GM21717 (cell line): ENCODE measurements around the gene RING1.

Experiments used
- ATAC-seq: cut with Tn5 transposase; IDR thresholded peaks from one replicate; pipeline ENCODE4 v1.9.1; 2021; ENCODE audit warnings: mild to moderate bottlenecking, moderate library complexity; ENCODE audit not compliant: unreplicated experiment

RING1 gene

GRCh38 chr6:33208091-33208967 is at the start of gene RING1:
TSS of gene RING1 (plus strand) at chr6:33208500. CDS start at chr6:33208823, 323 bp downstream.
- ATAC-seq: no peak

DNA sequence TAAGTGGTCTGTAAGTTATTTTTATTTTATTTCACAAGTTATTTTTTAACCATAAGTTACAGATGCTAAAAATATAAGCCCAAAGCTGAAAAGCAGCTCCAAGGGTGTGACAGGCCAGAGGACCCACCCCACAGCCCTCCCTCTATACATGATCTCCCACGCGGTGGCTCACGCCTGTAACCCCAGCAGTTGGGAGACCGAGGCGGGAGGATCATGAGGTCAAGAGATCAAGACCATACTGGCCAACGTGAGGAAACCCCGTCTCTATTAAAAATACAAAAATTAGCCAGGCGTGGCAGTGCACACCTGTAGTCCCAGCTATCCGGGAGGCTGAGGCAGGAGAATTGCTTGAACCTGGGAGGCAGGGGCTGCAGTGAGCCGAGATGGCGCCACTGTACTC is 48.2 kb upstream of the RING1 start:
- no peak for ATAC-seq

- ATAC-seq: no peak
These were observed 47.5 kb upstream of the RING1 start for GRCh38 chr6:33160728-33161344.

DNA sequence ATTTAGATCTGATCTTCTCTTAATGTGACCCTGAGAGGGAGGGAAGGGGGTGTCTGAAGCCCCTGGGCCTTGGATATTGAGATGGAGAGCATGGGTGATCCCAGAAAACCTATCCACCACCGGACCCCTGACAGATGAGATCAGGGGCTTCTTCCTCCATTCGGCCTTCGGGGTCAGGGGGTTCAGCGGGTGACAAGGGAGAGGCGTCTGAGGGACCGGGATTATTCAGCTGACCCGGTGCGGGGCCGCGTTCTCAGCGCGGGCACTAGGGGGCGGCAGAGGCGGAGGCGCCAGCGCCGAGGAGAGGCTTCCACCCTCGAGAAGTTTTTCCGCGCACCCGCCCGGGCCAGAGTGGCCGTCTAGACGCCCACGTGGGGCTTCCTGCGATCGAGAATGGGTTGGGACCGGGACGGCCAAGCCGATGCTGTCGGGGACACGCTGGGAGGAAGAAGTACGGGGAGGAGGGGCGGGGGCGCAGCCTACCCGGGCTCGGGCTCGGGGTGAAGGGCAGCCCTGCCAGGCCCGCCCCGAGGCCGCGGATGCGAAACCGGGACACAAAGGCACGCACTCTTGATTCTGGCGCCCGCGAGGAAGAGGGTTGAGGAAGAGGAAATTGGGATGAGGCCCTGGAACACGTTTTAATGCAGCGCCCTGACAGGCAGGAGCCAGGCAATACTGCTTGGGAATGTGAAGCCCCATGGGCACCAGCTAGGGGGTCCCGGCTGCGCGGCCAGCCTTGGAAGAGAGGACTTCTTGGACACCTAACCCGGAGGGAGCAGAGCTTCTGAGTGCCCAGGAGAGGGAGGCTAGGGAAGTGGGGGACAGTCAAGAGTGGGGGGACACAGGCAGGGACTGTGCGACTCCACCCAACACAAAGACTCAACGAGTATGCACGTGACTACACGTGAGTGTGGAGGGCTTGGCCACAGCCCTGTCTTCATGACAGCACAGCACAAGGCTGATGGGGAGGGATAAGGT is 46.7 kb upstream of the RING1 start:
- no peak for ATAC-seq

- no peak for ATAC-seq
These were observed 44.8 kb upstream of the RING1 start for GRCh38 chr6:33163540-33163939.

DNA sequence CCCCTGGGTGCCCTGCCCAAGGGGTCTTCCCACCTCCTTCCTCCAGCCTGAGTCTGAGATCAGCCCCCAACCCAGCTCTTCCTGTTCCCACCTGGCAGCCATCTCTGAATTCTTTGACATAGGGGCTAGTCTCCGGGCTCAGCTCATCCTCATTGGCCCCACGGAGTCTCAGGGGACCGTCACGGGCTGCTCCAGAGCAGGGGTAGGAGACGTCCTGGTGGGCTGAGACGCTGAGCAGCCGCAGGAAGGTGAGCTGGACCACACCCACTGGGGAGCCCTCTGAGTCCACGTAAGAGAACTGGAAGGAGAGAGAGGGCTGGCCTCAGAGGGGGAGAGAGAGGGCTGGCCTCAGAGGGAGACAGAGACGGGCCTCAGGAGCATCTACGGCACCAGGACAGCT is 44.1 kb upstream of the RING1 start:
- ATAC-seq: no peak

GRCh38 chr6:33164665-33165373 is 43.5 kb upstream of the RING1 start:
- ATAC-seq: no peak

DNA sequence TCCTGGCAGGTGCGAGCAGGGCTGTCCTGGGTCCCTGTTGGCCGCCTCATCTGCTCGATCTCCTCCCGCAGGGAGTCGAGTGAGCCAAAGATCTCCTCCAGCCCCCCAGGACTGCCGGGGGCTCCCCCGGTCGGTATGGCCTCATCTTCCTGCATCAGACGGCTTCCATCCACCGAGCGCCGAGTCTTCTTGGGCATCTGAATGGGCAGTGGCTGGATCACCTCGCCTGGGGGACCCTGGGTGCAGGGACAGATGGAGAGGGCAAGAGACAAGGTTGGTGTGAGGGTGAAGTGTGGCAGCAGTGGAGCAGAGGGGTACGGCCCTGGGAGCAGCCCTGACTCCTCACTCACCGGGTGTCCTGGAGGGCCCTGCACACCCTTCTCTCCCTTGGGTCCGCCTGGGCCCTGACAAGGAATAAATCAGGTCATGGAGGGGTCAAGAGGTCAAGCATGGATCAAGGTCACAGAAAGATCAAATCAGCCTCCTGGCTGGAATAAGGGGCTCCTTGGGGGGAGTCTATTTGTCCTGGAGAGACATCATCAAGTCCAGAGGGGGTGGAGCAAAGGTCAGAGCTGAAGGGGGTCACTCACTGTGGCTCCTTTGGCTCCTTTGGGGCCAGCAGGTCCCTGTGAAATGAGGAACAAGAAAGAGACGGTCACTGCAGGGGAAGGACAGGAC is 42.6 kb upstream of the RING1 start:
- ATAC-seq: no peak

- ATAC-seq: no peak
These were observed 41.9 kb upstream of the RING1 start for GRCh38 chr6:33166363-33166762.

- ATAC-seq: no peak
These were observed 41.5 kb upstream of the RING1 start for GRCh38 chr6:33166811-33167210.

DNA sequence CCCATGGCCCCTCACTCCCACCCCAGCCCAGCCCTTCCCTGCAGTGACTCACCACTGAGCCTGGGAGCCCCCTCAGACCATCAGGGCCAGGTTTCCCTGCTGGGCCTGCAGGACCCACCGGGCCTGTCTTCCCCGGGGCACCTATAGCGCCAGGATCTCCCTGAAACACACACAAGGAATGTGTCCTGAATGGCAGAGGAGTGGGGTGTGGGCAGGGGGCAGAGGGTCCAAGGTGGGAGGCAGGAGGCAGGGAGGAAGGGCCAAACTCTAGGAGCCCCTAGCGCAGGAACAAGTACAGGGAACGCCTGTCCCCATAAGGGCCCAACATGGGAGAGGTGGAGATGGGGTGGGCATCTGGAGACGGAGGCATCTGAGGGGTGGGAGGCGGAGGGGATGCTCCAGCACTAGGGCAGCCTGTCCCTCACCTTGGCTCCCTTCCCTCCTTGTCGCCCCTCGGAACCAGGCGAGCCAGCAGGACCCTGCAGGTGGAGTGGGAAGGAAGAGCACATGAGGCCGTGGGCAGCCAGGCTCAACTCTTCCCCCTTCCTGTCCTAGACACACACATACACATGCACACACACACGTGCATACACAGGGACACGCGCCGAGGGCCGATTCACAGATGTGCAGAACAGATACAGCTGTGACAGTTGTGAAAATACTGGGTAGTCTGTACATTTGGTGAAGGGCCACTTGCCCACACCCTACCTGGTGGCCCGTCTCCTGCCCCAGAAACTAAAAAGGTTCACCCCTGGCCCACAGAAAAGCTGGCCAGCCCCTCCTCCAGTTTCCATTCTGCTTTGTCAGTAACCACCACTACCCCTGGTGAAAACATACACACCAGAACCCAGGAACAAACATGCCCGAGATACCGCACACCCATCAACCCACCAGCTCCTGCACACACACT is 40.7 kb upstream of the RING1 start:
- ATAC-seq: no peak

DNA sequence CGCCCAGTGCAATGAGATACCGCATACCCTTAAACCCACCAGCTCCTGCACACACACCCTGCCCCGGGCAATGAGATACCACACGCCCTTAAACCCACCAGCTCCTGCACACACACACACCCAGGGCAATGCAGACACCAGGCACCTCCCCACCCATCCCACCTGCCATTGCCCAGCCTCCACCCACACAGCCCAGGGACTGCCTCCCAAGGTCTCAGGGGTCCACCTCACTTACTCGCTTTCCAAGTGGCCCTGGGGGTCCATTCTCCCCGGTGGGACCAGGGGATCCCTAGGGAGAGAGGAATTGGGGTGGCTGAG is 40.1 kb upstream of the RING1 start:
- ATAC-seq: no peak

- ATAC-seq: no peak
These were observed 39.7 kb upstream of the RING1 start for GRCh38 chr6:33168639-33169038.

- no peak for ATAC-seq
These were observed 38.8 kb upstream of the RING1 start for GRCh38 chr6:33169291-33170175.

GRCh38 chr6:33170176-33171015 is 37.9 kb upstream of the RING1 start:
- ATAC-seq: no peak

DNA sequence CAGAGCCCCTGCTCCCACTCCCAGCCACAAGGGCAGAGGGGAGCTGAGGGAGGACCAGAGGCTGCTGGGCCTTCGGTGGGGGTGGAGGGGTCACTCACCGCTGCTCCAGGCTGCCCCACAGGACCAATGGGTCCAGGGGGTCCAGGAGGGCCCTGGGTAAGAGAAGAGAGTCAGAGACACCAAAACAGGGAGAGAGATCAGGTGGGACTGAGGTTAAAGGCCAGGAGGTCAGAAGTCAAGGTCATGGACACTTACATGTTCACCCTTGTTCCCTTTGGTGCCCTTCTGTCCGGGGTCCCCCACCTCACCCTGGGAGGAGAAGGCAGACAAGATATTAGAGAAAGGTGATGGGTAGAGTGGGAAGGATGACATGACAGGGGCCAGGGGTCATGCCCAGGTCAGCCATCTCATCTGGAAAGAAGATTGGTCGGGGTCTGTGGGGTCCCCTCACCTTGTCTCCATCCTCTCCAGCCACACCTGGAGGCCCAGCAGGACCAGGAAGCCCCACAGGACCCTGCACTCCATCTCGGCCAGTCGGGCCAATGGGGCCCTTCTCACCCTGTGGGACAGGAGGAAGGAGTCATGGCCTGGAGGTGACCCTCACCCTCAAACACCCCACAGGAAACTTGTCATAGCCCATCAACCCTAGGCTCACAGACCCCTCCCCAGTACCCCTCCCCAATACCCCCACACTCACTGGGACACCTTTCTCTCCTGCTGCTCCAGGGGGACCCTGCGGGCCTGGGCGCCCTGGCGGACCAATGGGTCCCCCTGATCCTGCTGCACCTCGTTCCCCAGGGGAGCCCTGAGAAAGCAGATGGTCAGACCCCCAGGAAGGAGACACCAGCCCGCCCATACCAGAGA is 37.1 kb upstream of the RING1 start:
- ATAC-seq: no peak
